Naive B cell (primary cell): ENCODE results near the gene EGF. TPM values are rescaled to one million over a fixed set of nuclear protein-coding genes. Genes with fewer than 3 reads are reported as not detected.
"Not testable (repeated sequence)": the region's sequence is repeated elsewhere in the genome, so short reads cannot be mapped to it uniquely, and the experiment has no call there.

Experiments
- ATAC-seq, 2 donors: fragments of 150-1000 bp; cut with Tn5 transposase; 2 replicates each; pipeline ENCODE4 v1.10.0; 2021; ENCODE audit warnings: low read depth in 2 of 2, mild to moderate bottlenecking in 2 of 2, moderate library complexity in 2 of 2
- DNase-seq: peaks from one replicate; pipeline ENCODE4 v3.0.0; 2022
- H3K27ac Mint-ChIP-seq, 6 donors: one replicate each; pipeline ENCODE4 v1.8.0; 2020 to 2022; ENCODE audit warnings: mild to moderate bottlenecking in 6 of 6, mixed read lengths in 6 of 6, moderate library complexity in 5 of 6, inconsistent platforms in 2 of 6
- H3K27me3 Mint-ChIP-seq, 3 donors: one replicate each; pipeline ENCODE4 v1.8.0; 2021 to 2022; ENCODE audit warnings: mixed read lengths in 3 of 3, mild to moderate bottlenecking in 1 of 3
- H3K36me3 Mint-ChIP-seq, 2 donors: one replicate each; pipeline ENCODE4 v1.8.0; 2020 to 2022; ENCODE audit warnings: mixed read lengths in 2 of 2, inconsistent platforms in 1 of 2, mild to moderate bottlenecking in 1 of 2
- H3K4me1 Mint-ChIP-seq, 3 donors: one replicate each; pipeline ENCODE4 v1.8.0; 2020 to 2022; ENCODE audit warnings: mixed read lengths in 3 of 3, inconsistent platforms in 1 of 3, mild to moderate bottlenecking in 1 of 3, moderate library complexity in 1 of 3
- H3K4me3 Mint-ChIP-seq, 8 donors: one replicate each; pipeline ENCODE4 v1.8.0; 2020 to 2022; ENCODE audit warnings: mild to moderate bottlenecking in 8 of 8, mixed read lengths in 8 of 8, moderate library complexity in 8 of 8, inconsistent platforms in 2 of 8
- H3K9me3 Mint-ChIP-seq, 7 donors: one replicate each; pipeline ENCODE4 v1.8.0; 2020 to 2022; ENCODE audit warnings: mixed read lengths in 7 of 7, mild to moderate bottlenecking in 5 of 7, inconsistent platforms in 2 of 7, moderate library complexity in 1 of 7
- polyA plus RNA-seq, 6 donors: library from polyadenylated mRNA; unstranded; fragments of 300-500 nt; fragmentation: Illumina TruSeq; gene quantifications; one replicate each; pipeline ENCODE4 v1.2.3, GENCODE V29; 2021; ENCODE audit warnings: low read depth in 6 of 6

The EGF gene
- polyA plus RNA-seq = under 1 TPM in 3 of 6 donors, not detected in 3; 0.36 to 0.94 (median 0.44) TPM

DNA sequence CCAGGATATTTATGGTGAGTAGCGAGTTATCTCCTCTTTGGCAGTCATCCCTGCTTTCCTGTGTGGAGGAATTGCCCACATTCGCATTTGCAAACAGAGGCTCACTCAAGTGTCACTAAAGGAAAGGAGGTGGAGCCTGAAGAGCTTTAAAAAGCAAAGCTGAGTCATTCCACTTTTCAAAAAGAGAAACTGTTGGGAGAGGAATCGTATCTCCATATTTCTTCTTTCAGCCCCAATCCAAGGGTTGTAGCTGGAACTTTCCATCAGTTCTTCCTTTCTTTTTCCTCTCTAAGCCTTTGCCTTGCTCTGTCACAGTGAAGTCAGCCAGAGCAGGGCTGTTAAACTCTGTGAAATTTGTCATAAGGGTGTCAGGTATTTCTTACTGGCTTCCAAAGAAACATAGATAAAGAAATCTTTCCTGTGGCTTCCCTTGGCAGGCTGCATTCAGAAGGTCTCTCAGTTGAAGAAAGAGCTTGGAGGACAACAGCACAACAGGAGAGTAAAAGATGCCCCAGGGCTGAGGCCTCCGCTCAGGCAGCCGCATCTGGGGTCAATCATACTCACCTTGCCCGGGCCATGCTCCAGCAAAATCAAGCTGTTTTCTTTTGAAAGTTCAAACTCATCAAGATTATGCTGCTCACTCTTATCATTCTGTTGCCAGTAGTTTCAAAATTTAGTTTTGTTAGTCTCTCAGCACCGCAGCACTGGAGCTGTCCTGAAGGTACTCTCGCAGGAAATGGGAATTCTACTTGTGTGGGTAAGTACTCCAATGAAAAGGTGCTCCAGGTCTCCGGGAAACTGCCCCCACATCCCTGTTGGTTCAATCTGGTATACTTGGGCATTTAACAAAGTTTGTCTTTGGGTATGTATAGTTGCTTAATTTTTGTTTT, at the start of gene EGF:
Gene EGF, plus strand, starts transcription at position 178 of the 890 bp plus-strand sequence. Its CDS starts 453 bp downstream, at position 631.
- no peaks in the 10 kb centered on the region for H3K36me3 Mint-ChIP-seq
- ATAC-seq (no peak), DNase-seq (no peak)
- H3K4me3 Mint-ChIP-seq = peak within 1 kb of the TSS in 1 of 8 donors; percentile 26
- H3K27ac Mint-ChIP-seq = peak within 1 kb of the TSS in 1 of 6 donors; percentile 12
- H3K9me3 Mint-ChIP-seq = no peaks in the 10 kb centered on the region
- H3K27me3 Mint-ChIP-seq = peaks cover 8 to 24% (median 9%) of the 10 kb centered on the region in 3 donors
- no peaks in the 10 kb centered on the region for H3K4me1 Mint-ChIP-seq

DNA sequence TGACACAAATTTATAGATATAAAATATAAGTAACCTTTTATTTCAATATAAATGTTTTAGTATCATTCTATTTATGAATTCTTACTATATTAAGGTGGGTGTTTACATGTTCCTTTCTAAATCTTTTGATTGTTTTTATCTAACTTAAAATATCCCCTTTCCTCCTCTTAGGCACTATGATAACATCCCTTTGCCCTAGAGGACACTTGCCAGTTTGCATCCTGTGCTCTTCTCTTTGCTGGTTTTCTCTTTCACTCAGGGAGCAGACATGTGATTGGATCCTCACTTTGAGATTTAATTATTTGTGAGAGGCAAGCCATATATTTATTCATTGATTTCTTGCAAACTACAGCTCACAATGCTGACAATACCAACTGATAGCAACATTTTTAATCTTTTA, 48.5 kb upstream of the EGF start:
- no peak overlapping the region for H3K4me3 Mint-ChIP-seq
- H3K36me3 Mint-ChIP-seq = no peaks in the 10 kb centered on the region
- H3K9me3 Mint-ChIP-seq = peaks cover 0 to 25% (median 17%) of the 10 kb centered on the region in 7 donors
- H3K27me3 Mint-ChIP-seq = no peaks in the 10 kb centered on the region
- DNase-seq (no peak), ATAC-seq (no peak)
- H3K27ac Mint-ChIP-seq = peak overlapping the region in 1 of 6 donors; percentile 6
- H3K4me1 Mint-ChIP-seq = no peaks in the 10 kb centered on the region

DNA sequence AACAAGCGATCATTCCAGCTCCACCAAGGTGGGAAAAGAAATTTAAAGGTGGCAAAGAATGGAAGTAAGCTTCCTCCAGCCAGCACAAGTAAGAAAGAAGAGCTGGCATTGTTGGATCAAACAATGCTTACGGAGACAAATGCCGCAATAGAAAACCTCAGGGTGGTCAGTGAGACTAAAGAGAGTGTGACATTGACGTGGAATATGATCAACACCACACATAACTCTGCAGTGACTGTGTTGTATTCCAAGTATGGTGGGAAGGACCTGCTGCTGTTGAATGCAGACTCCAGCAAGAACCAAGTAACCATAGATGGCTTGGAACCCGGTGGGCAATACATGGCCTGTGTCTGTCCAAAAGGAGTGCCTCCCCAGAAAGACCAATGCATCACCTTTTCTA, 42.6 kb upstream of the EGF start:
- no peaks in the 10 kb centered on the region for H3K36me3 Mint-ChIP-seq
- H3K4me3 Mint-ChIP-seq = no peak overlapping the region
- no peaks in the 10 kb centered on the region for H3K4me1 Mint-ChIP-seq
- H3K27ac Mint-ChIP-seq = no peak overlapping the region
- DNase-seq = no peak
- peaks cover 0 to 2% (median 0%) of the 10 kb centered on the region in 7 donors for H3K9me3 Mint-ChIP-seq
- no peaks in the 10 kb centered on the region for H3K27me3 Mint-ChIP-seq
- no peak for ATAC-seq

DNA sequence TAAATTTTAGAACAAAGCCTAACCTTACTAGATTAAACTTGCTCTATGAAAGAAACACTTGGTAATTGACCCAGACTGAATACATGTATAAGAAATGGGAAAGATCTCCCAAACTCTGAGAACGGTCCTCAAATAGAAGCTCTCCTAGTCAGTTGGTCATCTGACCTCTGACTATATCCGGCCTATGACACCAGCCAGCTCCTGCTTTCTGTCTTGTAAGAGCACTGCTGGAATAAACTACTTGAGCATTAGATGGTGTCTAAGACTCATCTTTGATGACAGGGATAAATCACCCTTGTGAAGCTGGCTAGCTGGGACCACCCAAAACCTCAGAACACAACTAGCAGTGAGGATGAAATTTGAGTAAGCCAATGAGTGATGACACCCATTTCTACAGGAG, 40.6 kb upstream of the EGF start:
- Mint-ChIP-seq H3K4me3 (no peak overlapping the region), H3K27ac (peak overlapping the region in 1 of 6 donors; percentile 9), H3K27me3 (no peaks in the 10 kb centered on the region), H3K36me3 (no peaks in the 10 kb centered on the region), H3K4me1 (no peaks in the 10 kb centered on the region), H3K9me3 (peaks cover 0 to 4% (median 0%) of the 10 kb centered on the region in 7 donors)
- ATAC-seq (no peak), DNase-seq (no peak)

DNA sequence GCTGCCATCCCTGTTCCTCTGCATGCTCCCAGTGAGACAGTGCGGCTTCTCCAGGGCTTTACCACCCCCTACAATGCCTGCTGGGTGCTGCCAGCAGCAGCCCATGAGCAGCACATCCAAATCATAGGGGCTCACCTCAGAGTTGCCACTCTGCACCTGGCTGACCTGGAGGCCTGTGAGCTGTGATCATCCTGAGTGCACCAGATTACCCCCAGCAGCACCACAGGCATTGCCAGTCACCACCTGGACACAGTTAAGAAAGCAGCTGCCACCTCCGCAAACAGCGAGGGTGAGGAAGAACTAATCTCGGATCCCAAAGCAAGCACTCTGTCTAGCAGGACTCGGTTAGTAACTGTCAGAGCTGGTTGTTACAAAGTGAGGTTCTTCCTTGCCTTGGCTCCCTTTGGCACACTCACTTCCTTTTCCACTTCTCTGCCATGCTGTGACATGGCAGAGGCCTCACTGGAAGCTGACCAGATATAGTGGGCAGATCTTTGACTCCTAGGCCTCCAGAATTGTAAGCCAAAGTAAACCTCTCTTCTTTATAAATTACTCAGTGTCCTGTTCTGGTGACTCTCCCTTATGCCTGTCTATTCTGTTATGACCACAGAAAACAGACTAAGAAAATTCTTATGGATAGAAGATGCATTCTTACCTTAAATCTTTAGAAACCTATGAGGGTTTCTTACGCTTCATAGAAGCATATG, 39.6 kb upstream of the EGF start:
- ATAC-seq (no peak), DNase-seq (no peak)
- Mint-ChIP-seq H3K27me3 (peaks cover 0 to 8% (median 0%) of the 10 kb centered on the region in 3 donors), H3K4me3 (no peak overlapping the region), H3K27ac (no peak overlapping the region), H3K9me3 (peaks cover 0 to 4% (median 0%) of the 10 kb centered on the region in 7 donors), H3K4me1 (no peaks in the 10 kb centered on the region), H3K36me3 (no peaks in the 10 kb centered on the region)

- no peak for ATAC-seq
- Mint-ChIP-seq H3K9me3 (peaks cover 0 to 4% (median 0%) of the 10 kb centered on the region in 7 donors), H3K36me3 (no peaks in the 10 kb centered on the region), H3K4me1 (no peaks in the 10 kb centered on the region), H3K4me3 (no peak overlapping the region), H3K27me3 (peaks cover 0 to 8% (median 0%) of the 10 kb centered on the region in 3 donors), H3K27ac (no peak overlapping the region)
- DNase-seq = no peak
Observed at GRCh38 chr4:109873791-109874514, 38.7 kb upstream of the EGF start.

DNA sequence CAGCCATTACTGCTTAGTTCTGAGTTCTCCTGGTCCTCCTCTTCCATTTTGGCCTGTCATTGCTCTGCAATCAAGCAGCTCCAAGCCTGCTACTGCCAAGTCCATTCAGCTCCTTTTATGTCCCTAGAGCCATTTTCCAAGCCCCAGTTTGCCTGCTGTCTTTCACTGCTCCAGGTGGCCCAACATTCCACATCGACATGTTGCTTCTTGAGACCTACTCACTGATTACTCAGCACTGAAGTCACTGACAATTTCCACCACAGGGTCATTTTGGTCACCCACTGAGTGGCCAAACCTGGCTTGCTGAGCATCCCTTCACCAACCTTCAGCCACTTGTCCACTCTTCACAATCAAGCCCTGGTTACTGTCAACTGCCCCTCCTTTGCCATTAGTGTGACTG, 37.6 kb upstream of the EGF start:
- Mint-ChIP-seq H3K9me3 (peaks cover 0 to 4% (median 0%) of the 10 kb centered on the region in 7 donors), H3K27me3 (peaks cover 0 to 18% (median 4%) of the 10 kb centered on the region in 3 donors), H3K27ac (no peak overlapping the region), H3K4me3 (no peak overlapping the region), H3K36me3 (no peaks in the 10 kb centered on the region), H3K4me1 (no peaks in the 10 kb centered on the region)
- DNase-seq (no peak), ATAC-seq (no peak)

DNA sequence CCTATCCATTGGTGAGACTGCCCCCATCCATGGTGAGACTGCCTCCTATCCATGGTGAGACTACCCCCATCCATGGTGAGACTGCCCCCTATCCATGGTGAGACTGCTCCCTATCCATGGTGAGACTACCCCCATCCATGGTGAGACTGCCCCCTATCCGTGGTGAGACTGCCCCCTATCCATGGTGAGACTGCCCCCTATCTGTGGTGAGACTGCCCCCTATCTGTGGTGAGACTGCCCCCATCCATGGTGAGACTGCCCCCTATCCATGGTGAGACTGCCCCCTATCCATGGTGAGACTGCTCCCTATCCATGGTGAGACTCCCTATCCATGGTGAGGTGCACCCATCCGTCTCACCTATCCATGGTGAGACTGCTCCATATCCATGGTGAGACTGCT, 37.1 kb upstream of the EGF start:
- not testable (repeated sequence) for H3K4me1 Mint-ChIP-seq, H3K4me3 Mint-ChIP-seq, DNase-seq, H3K27ac Mint-ChIP-seq, H3K36me3 Mint-ChIP-seq, ATAC-seq, H3K9me3 Mint-ChIP-seq
- peaks cover 0 to 18% (median 4%) of the 10 kb centered on the region in 3 donors for H3K27me3 Mint-ChIP-seq

DNA sequence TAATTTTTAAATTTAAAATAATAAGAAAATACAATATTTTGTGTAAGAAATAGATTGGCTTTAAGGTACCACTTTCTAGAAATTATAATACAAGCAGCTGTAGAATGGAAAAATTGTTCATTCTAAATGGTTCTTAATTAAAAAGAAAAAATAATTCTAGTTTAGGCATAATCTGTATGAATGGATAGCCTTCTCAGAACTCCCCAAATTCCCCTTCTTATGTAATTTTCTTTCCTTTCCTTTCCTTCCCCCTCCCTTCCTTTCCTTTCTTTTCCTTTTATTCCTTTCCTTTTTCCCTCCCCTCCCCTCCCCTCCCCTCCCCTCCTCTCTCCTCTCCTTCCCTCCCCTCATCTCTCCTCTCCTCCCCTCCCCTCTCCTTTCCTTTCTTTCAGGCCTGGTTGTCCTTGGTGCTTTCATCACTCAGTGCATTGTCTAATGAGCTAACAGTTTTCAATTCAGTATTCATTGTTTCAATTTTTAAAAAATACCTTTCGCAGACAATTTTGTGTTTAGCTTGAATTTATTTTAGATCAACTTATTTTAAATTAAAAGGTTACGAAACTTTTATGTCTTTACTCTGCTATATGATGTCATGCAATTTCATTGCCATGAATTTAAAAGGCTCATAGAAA, 35.9 kb upstream of the EGF start:
- Mint-ChIP-seq H3K36me3 (no peaks in the 10 kb centered on the region), H3K9me3 (peaks cover 0 to 4% (median 0%) of the 10 kb centered on the region in 7 donors), H3K27me3 (peaks cover 0 to 28% (median 4%) of the 10 kb centered on the region in 3 donors), H3K27ac (no peak overlapping the region), H3K4me3 (no peak overlapping the region), H3K4me1 (no peaks in the 10 kb centered on the region)
- ATAC-seq = no peak
- no peak for DNase-seq

- no peak overlapping the region for H3K27ac Mint-ChIP-seq
- H3K4me3 Mint-ChIP-seq = no peak overlapping the region
- no peaks in the 10 kb centered on the region for H3K4me1 Mint-ChIP-seq
- no peaks in the 10 kb centered on the region for H3K36me3 Mint-ChIP-seq
- peaks cover 4 to 28% (median 5%) of the 10 kb centered on the region in 3 donors for H3K27me3 Mint-ChIP-seq
- peaks cover 0 to 4% (median 0%) of the 10 kb centered on the region in 7 donors for H3K9me3 Mint-ChIP-seq
- no peak for DNase-seq
- ATAC-seq = no peak
Observed at GRCh38 chr4:109877400-109877799, 35.3 kb upstream of the EGF start.

GRCh38 chr4:109878355-109878754, 34.3 kb upstream of the EGF start:
- peaks cover 0 to 4% (median 0%) of the 10 kb centered on the region in 7 donors for H3K9me3 Mint-ChIP-seq
- DNase-seq (no peak), ATAC-seq (no peak)
- H3K27ac Mint-ChIP-seq = no peak overlapping the region
- peak overlapping the region in 1 of 8 donors; percentile 64 for H3K4me3 Mint-ChIP-seq
- no peaks in the 10 kb centered on the region for H3K36me3 Mint-ChIP-seq
- peaks cover 4 to 28% (median 8%) of the 10 kb centered on the region in 3 donors for H3K27me3 Mint-ChIP-seq
- H3K4me1 Mint-ChIP-seq = no peaks in the 10 kb centered on the region

DNA sequence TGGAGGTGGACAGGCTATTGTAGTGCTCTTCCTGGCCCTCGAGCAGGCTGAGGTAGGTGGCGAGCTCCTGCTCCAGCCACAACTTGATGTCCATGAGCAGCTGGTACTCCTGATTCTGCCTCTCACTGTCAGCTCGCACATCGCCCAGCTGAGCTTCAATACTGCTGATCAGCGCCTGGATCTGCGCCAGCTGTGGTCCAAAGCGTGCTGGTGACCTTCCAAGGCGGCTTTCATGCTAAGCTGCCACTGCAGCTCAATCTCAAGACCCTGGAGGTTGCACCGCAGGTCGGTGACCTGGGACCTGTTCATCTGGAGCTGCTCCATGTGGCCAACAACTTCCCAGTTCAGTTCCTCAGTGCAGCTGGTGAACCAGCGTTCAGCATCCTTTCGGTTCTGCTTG, 33.6 kb upstream of the EGF start:
- no peak for ATAC-seq

More for the DNA sequence above, 33.6 kb upstream of the EGF start:
- Mint-ChIP-seq H3K4me1 (no peaks in the 10 kb centered on the region), H3K36me3 (no peaks in the 10 kb centered on the region), H3K27ac (no peak overlapping the region), H3K9me3 (peaks cover 0 to 4% (median 0%) of the 10 kb centered on the region in 7 donors), H3K27me3 (peaks cover 4 to 28% (median 8%) of the 10 kb centered on the region in 3 donors), H3K4me3 (no peak overlapping the region)
- no peak for DNase-seq
